HG02970 (cell line): ENCODE results near the gene OSBP2.

Experiments used
- ATAC-seq: cut with Tn5 transposase; IDR thresholded peaks from one replicate; pipeline ENCODE4 v1.9.1; 2021; ENCODE audit warnings: mild to moderate bottlenecking, moderate library complexity, moderate number of reproducible peaks; ENCODE audit not compliant: unreplicated experiment, low FRiP score

OSBP2 gene

DNA sequence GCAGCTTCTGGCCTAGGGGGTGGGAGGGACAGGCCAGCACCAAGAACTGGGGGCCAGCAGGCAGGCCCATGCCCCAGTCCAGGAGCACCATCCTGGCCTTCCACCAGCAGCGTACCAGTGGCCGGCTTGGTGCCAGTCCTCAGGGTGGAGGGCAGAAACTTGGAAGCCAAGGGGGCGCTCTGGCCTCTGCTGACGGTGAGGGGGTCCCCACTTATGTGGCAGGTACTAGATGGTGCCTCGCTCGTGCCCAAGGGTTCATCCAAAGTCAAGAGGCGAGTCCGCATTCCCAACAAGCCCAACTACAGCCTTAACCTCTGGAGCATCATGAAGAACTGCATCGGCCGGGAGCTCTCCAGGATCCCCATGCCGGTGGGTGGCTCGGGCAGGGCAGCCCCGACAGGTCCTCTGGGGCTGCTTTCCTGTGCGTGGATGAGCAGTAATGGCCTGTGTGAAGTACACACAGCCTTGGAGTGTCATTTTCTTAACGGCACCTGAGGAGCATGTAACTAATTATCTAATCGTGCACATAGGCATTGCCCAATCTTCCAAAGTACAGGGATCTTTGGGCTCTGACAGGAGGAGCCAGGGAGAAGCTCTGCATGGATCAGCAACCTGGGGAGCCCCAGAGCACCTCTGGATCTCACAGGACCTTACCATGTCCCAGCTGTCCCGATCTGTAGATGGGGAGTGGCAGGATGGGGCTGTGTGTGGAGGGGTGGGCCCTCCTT lies 194.8 kb downstream of the OSBP2 start:
- no peak for ATAC-seq

DNA sequence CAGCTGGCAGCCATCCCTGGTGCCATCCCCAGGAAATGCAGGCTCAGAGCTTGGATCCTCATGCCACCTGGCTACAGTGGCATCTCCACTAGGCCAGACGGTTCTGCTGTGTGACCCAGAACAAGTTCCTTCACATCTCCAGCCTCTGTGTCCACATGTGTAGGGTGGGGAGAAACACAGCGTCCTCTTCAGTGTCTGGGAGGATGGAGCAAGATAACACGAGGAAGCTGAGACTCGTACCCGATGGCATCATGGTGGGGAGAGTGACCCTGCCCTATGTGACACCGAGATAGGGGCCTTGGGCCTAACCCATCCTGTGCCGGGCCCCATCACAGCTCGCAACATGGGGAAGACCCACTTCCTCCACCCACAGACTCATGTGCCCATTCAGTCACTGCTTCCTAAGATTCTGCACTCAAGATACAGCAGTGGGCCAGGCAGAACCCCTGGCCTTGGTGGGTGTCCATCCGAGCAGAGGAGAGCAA lies 195.4 kb downstream of the OSBP2 start:
- no peak for ATAC-seq

DNA sequence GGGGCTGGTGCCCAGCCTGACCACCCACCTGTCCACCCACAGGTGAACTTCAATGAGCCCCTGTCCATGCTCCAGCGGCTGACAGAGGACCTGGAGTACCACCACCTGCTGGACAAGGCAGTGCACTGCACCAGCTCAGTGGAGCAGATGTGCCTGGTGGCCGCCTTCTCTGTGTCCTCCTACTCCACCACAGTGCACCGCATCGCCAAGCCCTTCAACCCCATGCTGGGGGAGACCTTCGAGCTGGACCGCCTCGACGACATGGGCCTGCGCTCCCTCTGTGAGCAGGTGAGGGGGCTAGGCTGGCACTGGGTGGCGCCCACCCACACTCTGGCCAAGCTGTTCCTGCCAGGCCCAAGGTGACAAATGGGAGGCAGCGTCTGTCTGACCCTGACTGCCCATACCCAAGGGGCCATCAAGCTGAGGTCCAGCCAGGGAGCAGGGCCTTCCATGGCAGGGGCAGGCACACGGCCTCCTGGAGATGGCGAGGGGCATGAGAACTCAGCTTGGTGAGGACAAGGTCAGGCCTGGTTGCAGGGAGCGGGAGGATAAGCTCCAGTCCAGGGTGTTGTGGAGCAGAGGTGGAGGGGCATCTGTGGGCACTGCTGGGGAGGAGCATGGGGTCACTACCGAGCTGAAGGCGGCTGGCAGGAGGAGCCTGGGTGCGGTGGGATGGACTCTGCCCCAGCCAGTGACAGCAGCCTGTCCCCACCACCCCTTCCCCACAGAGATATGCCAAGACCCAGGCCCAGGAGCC lies 196.2 kb downstream of the OSBP2 start:
- no peak for ATAC-seq

GRCh38 chr22:30891443-30891755 lies 196.7 kb downstream of the OSBP2 start:
- no peak for ATAC-seq

GRCh38 chr22:30891781-30892180 lies 197.1 kb downstream of the OSBP2 start:
- ATAC-seq: no peak

DNA sequence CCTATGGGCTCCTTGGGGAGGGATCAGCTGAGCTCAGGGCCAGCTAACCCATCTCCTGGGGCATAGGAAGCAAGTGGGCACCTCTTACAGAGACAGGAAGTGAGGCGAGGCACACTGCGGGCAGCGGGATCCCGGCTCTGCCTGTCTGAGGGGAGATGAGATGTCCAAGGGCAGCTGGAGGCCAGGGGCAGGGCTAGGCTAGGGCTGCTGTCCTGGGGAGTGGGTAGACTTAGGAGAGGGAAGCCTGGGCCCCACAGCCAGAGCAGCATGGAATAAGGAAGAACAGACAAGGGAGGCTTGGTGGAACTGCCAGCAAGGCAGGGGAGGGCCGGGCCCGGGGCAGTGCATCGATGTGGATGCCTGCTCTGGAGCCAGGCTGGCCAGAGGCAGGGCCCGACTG lies 197.6 kb downstream of the OSBP2 start:
- ATAC-seq: no peak

DNA sequence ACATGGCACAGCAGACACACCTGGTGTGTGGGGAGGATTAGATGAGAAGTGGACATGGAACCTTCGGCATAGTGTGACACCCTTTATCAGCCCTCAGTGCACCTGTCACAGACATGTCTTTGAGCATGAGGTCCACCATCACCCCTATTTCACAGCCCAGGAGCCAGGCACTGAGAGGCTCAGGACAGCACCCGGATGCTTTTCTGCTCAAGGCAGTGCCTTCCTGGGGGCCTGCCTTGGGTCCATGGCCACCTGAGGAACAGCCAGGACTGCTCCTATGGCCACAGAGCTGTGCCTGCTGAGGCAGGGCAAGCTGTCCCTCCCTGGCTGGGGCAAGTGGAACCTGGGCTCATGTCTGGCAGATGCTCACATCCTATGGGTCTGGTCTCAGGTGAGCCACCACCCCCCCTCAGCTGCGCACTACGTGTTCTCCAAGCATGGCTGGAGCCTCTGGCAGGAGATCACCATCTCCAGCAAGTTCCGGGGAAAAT lies 198.1 kb downstream of the OSBP2 start:
- ATAC-seq: no peak

- no peak for ATAC-seq
Observed at GRCh38 chr22:30893434-30894370, 199.0 kb downstream of the OSBP2 start.

GRCh38 chr22:30894371-30894740 lies 199.7 kb downstream of the OSBP2 start:
- no peak for ATAC-seq

DNA sequence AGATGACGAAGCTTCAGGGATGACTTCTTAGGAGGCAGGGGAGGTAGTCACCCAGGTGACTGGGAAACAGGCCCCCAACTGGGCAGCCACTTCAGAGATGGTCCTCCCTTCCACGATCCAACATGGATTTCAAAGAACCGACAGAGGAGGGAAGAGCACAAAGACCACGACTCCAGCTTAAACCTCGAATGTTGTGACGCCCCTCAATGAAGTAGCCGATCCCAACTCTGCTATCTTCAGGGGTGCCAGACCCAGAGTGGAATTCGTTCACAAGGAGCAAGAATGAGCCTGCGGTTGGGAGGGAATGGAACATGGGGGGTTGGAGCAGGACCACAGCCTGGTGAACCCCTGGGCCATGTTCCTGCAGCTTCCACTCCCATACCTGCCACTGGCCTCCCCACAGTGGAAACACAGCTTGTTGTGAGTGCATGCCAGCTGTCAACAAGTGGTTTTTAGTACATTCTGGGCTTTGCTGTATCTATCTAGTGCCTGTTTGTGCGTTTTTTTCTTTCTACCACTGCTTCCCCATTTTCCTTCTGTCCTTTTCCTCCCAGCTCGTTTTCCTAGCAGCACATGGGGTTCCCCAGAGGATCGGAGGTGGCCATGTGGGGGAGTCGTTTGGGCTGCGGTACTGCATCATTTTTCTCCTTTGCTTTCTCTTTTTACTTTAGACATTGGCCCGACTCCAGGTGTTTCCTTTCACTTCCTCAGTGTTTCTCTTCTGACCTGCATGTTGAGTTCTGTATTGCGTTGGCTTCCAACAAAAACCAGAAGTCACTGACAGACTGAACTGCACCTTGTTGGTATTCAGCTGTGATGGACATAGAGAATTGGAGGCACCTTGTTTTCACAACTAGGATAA lies 208.1 kb downstream of the OSBP2 start:
- no peak for ATAC-seq

- no peak for ATAC-seq
Observed at GRCh38 chr22:30903876-30904460, 209.3 kb downstream of the OSBP2 start.

GRCh38 chr22:30905696-30906341 lies 211.1 kb downstream of the OSBP2 start:
- ATAC-seq: no peak

DNA sequence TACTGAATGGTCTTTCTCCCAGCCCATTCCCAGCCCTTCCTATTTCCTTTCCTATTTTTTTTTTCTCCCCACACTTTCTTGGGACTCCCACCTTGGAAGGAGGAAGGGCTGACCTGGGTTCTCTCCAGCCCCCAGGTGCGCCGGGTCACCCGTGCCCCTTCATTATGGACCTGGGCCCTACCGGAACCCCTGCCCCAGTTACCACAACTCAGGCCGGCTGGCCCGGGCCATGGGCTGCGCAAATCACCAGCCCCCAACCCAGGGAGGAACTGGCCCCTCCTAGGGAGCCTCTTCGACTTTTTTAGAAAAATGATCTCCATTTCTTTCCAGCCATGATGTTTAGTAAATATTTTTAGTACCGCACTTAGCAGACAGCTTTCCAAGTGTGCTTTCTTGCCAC lies 211.7 kb downstream of the OSBP2 start:
- ATAC-seq: no peak

DNA sequence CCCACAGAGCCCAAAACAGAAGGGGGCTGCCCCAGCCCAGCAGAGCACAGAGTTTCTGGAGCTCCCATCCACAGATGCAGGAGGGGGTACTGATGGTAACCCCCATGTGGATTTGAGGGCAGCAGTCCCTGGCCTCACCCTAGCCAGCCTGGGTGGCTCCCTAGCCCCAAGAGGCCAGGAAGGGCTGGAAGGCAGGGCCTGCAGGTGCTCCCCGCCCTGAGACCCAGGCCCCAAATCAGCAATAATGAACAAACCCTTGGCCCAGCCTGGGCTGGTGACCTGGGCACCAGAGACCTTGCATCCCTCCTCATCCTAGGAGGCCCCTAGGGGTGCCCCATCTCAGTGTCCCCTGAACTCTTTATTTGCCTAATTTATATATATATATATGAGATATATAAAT lies 212.3 kb downstream of the OSBP2 start:
- no peak for ATAC-seq

GRCh38 chr22:30908051-30908461 lies 213.4 kb downstream of the OSBP2 start:
- no peak for ATAC-seq

- ATAC-seq: no peak
Observed at GRCh38 chr22:30909306-30909705, 214.6 kb downstream of the OSBP2 start.

GRCh38 chr22:30910358-30910757 lies 215.7 kb downstream of the OSBP2 start:
- ATAC-seq: no peak

- no peak for ATAC-seq
Observed at GRCh38 chr22:30918761-30919160, 224.1 kb downstream of the OSBP2 start.

- ATAC-seq: no peak
Observed at GRCh38 chr22:30919973-30920372, 225.3 kb downstream of the OSBP2 start.
